Measurements from ENCODE around the gene CENPL.

CENPL gene

DNA sequence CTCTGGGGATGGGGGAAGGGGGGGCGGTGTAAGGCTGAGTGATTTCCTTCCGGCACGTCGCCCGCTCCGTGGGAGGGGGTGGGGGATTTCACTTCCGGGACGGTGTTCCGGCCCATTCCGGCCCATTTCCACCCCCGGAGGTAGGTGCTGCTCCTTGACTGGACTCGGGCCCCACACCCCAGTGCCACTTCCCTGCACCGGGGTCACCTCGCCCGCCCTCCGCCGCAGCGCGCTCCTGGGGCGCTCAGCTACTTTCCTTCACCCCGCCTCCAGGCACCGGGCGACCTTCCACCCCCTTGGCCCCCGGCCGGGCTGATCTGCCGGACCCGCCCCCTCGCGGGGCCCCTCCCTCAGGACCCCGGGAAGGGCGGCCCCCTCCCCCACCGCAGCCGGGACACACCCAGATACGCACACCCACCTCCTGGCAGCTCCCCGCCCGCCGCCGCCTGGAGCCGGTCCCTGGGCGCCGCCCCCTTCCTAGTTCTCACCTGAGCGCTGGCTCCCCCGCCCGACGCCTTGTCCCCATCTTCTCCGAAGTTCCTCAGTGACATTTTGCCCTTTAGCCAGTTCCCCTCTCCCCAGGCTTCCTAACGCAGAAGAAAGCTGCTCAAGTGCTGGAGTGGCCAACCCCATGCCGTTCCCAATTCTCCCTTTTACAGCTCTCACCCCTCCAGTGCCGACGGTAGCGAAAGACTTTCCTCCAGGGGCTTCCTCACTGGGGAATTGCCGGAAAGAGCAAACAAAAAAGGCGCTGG is 43.8 kb upstream of the CENPL start, which contains the start of gene ZBTB37 (continued):
- TF ChIP-seq KLF8 (tag by site-specific recombination; IDR thresholded peaks at IDR 0.05) (peak; percentile 95), ZNF561 (tag by site-specific recombination; IDR thresholded peaks at IDR 0.05; ENCODE audit: borderline replicate concordance) (peak; percentile 58), GLIS1 (tag by site-specific recombination; IDR thresholded peaks at IDR 0.05) (peak; percentile 91), ZNF585B (tag by site-specific recombination; IDR thresholded peaks at IDR 0.05) (0 out of 2 replicates have a peak, but pooled peaks have one; percentile 10), ZNF184 (tag by site-specific recombination; IDR thresholded peaks at IDR 0.05) (peak; percentile 49; the same call in 1 of the 2 replicates), KLF10 (tag by site-specific recombination; IDR thresholded peaks at IDR 0.05) (peak; percentile 99), ZFP69B (tag by site-specific recombination; IDR thresholded peaks at IDR 0.05) (peak; percentile 89), ZNF76 (tag by site-specific recombination; IDR thresholded peaks at IDR 0.05; ENCODE audit: borderline replicate concordance, low read depth) (no peak; the same call in 1 of the 2 replicates), ZNF335 (tag by site-specific recombination; conservative IDR thresholded peaks at IDR 0.05) (peak; percentile 96), ZNF776 (tag by site-specific recombination; IDR thresholded peaks at IDR 0.05; ENCODE audit: borderline replicate concordance) (no peak), WT1 (tag by site-specific recombination; IDR thresholded peaks at IDR 0.05) (peak; percentile 41; the same call in 1 of the 2 replicates), ZNF202 (tag by site-specific recombination; IDR thresholded peaks at IDR 0.05; ENCODE audit: borderline replicate concordance) (no peak), ZNF175 (tag by site-specific recombination; IDR thresholded peaks at IDR 0.05) (no peak), SP2 (tag by site-specific recombination; IDR thresholded peaks at IDR 0.05) (peak; percentile 85), ZNF600 (tag by site-specific recombination; IDR thresholded peaks at IDR 0.05) (peak; percentile 88), SP3 (tag by site-specific recombination; IDR thresholded peaks at IDR 0.05) (peak; percentile 94)
- TF ChIP-seq, protein P1, sequence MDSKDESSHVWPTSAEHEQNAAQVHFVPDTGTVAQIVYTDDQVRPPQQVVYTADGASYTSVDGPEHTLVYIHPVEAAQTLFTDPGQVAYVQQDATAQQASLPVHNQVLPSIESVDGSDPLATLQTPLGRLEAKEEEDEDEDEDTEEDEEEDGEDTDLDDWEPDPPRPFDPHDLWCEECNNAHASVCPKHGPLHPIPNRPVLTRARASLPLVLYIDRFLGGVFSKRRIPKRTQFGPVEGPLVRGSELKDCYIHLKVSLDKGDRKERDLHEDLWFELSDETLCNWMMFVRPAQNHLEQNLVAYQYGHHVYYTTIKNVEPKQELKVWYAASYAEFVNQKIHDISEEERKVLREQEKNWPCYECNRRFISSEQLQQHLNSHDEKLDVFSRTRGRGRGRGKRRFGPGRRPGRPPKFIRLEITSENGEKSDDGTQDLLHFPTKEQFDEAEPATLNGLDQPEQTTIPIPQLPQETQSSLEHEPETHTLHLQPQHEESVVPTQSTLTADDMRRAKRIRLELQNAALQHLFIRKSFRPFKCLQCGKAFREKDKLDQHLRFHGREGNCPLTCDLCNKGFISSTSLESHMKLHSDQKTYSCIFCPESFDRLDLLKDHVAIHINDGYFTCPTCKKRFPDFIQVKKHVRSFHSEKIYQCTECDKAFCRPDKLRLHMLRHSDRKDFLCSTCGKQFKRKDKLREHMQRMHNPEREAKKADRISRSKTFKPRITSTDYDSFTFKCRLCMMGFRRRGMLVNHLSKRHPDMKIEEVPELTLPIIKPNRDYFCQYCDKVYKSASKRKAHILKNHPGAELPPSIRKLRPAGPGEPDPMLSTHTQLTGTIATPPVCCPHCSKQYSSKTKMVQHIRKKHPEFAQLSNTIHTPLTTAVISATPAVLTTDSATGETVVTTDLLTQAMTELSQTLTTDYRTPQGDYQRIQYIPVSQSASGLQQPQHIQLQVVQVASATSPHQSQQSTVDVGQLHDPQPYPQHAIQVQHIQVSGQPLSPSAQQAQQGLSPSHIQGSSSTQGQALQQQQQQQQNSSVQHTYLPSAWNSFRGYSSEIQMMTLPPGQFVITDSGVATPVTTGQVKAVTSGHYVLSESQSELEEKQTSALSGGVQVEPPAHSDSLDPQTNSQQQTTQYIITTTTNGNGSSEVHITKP (tag by site-specific recombination; IDR thresholded peaks at IDR 0.05): peak; percentile 84
- TF ChIP-seq, protein P2, sequence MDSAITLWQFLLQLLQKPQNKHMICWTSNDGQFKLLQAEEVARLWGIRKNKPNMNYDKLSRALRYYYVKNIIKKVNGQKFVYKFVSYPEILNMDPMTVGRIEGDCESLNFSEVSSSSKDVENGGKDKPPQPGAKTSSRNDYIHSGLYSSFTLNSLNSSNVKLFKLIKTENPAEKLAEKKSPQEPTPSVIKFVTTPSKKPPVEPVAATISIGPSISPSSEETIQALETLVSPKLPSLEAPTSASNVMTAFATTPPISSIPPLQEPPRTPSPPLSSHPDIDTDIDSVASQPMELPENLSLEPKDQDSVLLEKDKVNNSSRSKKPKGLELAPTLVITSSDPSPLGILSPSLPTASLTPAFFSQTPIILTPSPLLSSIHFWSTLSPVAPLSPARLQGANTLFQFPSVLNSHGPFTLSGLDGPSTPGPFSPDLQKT (IDR thresholded peaks at IDR 0.05; ENCODE audit: borderline replicate concordance, low read depth, low read length): peak; percentile 49; the same call in 1 of the 2 replicates
- TF ChIP-seq, protein P3, sequence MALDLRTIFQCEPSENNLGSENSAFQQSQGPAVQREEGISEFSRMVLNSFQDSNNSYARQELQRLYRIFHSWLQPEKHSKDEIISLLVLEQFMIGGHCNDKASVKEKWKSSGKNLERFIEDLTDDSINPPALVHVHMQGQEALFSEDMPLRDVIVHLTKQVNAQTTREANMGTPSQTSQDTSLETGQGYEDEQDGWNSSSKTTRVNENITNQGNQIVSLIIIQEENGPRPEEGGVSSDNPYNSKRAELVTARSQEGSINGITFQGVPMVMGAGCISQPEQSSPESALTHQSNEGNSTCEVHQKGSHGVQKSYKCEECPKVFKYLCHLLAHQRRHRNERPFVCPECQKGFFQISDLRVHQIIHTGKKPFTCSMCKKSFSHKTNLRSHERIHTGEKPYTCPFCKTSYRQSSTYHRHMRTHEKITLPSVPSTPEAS (tag by site-specific recombination; IDR thresholded peaks at IDR 0.05): peak; percentile 32; the same call in 1 of the 2 replicates
- TF ChIP-seq, protein P4, sequence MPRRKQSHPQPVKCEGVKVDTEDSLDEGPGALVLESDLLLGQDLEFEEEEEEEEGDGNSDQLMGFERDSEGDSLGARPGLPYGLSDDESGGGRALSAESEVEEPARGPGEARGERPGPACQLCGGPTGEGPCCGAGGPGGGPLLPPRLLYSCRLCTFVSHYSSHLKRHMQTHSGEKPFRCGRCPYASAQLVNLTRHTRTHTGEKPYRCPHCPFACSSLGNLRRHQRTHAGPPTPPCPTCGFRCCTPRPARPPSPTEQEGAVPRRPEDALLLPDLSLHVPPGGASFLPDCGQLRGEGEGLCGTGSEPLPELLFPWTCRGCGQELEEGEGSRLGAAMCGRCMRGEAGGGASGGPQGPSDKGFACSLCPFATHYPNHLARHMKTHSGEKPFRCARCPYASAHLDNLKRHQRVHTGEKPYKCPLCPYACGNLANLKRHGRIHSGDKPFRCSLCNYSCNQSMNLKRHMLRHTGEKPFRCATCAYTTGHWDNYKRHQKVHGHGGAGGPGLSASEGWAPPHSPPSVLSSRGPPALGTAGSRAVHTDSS (tag by site-specific recombination; IDR thresholded peaks at IDR 0.05): no peak
- TF ChIP-seq, protein P5, sequence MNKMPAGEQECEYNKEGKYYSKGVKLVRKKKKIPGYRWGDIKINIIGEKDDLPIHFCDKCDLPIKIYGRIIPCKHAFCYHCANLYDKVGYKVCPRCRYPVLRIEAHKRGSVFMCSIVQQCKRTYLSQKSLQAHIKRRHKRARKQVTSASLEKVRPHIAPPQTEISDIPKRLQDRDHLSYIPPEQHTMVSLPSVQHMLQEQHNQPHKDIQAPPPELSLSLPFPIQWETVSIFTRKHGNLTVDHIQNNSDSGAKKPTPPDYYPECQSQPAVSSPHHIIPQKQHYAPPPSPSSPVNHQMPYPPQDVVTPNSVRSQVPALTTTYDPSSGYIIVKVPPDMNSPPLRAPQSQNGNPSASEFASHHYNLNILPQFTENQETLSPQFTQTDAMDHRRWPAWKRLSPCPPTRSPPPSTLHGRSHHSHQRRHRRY (tag by site-specific recombination; IDR thresholded peaks at IDR 0.05): no peak
- TF ChIP-seq, protein P6, sequence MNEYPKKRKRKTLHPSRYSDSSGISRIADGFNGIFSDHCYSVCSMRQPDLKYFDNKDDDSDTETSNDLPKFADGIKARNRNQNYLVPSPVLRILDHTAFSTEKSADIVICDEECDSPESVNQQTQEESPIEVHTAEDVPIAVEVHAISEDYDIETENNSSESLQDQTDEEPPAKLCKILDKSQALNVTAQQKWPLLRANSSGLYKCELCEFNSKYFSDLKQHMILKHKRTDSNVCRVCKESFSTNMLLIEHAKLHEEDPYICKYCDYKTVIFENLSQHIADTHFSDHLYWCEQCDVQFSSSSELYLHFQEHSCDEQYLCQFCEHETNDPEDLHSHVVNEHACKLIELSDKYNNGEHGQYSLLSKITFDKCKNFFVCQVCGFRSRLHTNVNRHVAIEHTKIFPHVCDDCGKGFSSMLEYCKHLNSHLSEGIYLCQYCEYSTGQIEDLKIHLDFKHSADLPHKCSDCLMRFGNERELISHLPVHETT (tag by site-specific recombination; IDR thresholded peaks at IDR 0.05): no peak
- TF ChIP-seq, protein P7, sequence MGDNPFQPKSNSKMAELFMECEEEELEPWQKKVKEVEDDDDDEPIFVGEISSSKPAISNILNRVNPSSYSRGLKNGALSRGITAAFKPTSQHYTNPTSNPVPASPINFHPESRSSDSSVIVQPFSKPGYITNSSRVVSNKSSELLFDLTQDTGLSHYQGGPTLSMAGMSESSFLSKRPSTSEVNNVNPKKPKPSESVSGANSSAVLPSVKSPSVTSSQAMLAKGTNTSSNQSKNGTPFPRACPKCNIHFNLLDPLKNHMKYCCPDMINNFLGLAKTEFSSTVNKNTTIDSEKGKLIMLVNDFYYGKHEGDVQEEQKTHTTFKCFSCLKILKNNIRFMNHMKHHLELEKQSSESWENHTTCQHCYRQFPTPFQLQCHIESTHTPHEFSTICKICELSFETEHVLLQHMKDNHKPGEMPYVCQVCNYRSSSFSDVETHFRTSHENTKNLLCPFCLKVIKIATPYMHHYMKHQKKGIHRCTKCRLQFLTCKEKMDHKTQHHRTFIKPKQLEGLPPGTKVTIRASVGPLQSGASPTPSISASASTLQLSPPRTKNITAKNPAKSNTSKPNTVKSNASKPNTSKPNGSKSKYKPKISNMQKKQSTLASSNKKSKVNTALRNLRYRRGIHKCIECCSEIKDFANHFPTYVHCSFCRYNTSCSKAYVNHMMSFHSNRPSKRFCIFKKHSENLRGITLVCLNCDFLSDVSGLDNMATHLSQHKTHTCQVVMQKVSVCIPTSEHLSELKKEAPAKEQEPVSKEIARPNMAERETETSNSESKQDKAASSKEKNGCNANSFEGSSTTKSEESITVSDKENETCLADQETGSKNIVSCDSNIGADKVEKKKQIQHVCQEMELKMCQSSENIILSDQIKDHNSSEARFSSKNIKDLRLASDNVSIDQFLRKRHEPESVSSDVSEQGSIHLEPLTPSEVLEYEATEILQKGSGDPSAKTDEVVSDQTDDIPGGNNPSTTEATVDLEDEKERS (tag by site-specific recombination; IDR thresholded peaks at IDR 0.05): no peak
- TF ChIP-seq, protein P8, sequence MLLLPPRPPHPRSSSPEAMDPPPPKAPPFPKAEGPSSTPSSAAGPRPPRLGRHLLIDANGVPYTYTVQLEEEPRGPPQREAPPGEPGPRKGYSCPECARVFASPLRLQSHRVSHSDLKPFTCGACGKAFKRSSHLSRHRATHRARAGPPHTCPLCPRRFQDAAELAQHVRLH (tag by site-specific recombination; IDR thresholded peaks at IDR 0.05): peak; percentile 95

All from HEK293 (cell line).